ENCODE results near the gene MED15.

The MED15 gene

DNA sequence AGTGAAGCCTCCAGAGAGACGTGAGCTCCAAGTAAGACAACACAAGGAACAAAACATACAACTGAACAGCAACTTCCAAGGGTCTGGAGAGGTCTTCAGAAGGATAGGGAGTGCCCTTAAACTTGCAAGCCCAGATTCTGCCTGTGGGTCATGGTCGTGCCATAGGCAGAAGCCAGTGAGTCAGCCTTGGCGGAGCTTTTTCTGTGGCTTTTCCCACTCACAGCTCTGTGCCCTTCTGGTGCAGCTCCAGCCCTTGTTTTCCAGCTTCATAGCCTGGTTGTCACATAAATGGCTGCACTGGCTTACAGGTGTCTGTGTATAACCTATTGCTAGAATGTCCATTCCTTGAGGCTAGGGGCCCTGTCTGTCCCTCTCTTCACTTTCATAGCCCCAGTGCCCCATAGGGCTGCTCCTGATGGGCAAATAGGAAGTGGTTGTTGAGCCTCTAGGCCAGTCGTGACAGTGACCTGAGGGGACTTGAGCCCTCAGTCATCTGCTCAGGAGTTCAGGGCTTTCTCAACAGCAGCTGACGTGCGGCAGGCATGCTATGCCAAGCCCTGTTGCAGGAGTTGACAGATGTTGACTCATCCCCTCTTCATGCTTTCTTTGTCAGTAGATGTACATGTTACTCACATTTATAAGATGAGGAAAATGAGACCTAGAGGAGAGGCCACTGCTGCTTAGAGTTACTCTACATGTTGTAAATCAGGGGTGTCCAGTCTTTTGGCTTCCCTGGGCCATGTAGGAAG, 7.4 kb downstream of the MED15 start:
- Mint-ChIP-seq H3K36me3 (peaks cover 88% of the 10 kb centered on the region), H3K4me1 (peaks cover 80% of the 10 kb centered on the region), H3K9me3 (no peaks in the 10 kb centered on the region), H3K4me3 (no peak overlapping the region), H3K27ac (peak overlapping the region; percentile 71)
- peak; percentile 83 for ATAC-seq
- no peak for DNase-seq (ENCODE audit: low spot score in 2 of 2)

DNA sequence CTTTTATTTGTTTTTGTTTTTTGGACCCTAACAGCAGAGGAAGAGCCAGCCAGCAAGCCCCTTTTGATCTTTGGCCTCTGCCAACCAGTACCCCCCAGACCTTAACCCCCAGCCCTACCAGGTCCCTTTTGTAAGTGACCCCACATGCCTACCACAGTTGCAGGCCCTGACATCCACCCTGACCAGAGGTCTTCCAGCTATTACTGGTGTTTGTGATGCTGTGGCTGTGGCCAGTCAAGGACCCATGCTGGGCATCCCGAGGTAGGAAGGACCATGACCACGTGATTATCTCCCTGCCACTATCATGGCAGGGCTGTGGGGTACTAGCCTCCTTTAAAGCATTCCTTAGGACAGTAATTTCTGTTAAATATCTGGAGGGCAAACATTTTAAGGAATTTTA, 9.0 kb downstream of the MED15 start:
- no peaks in the 10 kb centered on the region for H3K9me3 Mint-ChIP-seq
- DNase-seq (ENCODE audit: low spot score in 2 of 2) (no peak), ATAC-seq (no peak)
- H3K27ac Mint-ChIP-seq: no peak overlapping the region
- H3K36me3 Mint-ChIP-seq: peaks cover 91% of the 10 kb centered on the region
- H3K4me3 Mint-ChIP-seq: no peak overlapping the region
- H3K4me1 Mint-ChIP-seq: peaks cover 75% of the 10 kb centered on the region

DNA sequence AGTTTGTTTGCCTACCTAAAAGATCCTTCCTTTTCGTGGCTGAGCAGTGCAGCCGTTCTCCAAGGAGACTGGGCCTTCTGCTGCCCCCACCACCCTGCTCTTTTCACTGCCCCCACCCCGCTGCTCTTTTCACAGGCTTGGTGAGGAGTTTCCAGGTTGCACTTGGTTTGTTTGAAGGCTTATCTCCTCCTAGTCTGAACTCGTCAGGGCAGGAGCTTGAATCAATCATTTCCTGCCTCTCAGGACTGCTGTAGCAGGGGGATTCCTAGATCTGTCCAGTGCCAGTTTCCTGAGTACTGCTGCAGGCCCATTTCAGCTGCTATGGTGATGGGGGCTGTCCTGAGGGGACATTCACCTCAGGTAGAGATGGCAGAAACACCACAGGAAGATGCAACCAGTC, 10.0 kb downstream of the MED15 start:
- ATAC-seq (no peak), DNase-seq (ENCODE audit: low spot score in 2 of 2) (no peak)
- Mint-ChIP-seq H3K9me3 (no peaks in the 10 kb centered on the region), H3K4me1 (peaks cover 70% of the 10 kb centered on the region), H3K36me3 (peaks cover 94% of the 10 kb centered on the region), H3K27ac (peak overlapping the region; percentile 75), H3K4me3 (peak overlapping the region; percentile 22)

DNA sequence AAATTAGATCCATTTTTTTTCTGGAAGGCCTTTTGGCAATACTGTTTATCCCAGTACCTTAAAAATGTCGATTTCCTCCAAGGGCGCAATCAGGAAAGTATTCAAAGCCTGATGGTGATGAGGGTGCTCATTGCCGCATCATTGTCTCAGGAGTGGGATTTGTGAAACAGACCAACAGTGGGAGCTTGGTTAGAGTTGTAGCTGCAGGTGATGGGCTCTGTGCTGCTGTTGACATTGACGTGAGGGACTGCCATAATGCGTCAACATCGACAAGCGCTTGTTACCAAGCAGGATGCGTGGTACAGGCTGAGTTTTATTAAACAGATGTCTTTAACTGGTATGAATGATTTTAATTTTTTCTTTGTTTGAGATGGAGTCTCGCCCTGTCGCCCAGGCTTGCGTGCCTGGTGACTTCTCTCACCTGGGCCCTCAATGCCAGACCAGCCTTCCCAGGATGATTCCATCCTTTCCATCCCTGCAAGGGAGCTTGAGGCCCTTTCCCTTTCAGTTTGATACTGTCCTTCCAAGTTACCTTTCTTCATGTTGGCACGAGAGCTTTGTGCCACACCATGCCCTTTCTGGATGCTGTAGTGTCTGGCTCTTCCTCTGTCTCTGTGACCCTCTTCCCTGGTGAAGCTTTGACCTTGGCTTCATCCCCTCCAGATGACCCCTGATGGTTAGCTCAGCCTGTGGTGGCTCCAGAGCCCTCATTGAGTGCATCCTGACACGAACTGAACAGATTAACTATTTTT, 10.6 kb downstream of the MED15 start:
- no peaks in the 10 kb centered on the region for H3K9me3 Mint-ChIP-seq
- no peak for ATAC-seq
- H3K4me3 Mint-ChIP-seq: no peak overlapping the region
- H3K27ac Mint-ChIP-seq: peak overlapping the region; percentile 75
- H3K36me3 Mint-ChIP-seq: peaks cover 93% of the 10 kb centered on the region
- DNase-seq (ENCODE audit: low spot score in 2 of 2): no peak
- H3K4me1 Mint-ChIP-seq: peaks cover 75% of the 10 kb centered on the region

DNA sequence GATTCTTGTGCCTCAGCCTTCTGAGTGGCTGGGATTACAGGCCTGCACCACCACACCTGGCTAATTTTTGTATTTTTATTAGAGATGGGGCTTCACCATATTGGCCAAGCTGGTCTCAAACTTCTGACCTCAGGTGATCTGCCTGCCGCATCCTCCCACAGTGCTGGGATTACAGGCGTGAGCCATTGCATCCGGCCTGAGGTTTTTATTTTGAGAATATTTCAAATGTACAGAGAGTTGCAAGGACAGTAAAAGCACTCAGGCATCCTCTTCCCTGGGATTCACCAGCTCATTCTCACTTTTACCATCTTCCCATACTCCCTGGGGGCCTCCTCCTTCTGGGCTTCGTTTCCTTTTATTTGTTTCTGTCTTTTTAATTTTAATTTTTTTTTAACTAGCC, 12.1 kb downstream of the MED15 start:
- H3K9me3 Mint-ChIP-seq: no peaks in the 10 kb centered on the region
- H3K27ac Mint-ChIP-seq: peak overlapping the region; percentile 85
- H3K4me1 Mint-ChIP-seq: peaks cover 75% of the 10 kb centered on the region
- ATAC-seq: no peak
- no peak for DNase-seq (ENCODE audit: low spot score in 2 of 2)
- H3K4me3 Mint-ChIP-seq: peak overlapping the region; percentile 25
- H3K36me3 Mint-ChIP-seq: peaks cover 93% of the 10 kb centered on the region

DNA sequence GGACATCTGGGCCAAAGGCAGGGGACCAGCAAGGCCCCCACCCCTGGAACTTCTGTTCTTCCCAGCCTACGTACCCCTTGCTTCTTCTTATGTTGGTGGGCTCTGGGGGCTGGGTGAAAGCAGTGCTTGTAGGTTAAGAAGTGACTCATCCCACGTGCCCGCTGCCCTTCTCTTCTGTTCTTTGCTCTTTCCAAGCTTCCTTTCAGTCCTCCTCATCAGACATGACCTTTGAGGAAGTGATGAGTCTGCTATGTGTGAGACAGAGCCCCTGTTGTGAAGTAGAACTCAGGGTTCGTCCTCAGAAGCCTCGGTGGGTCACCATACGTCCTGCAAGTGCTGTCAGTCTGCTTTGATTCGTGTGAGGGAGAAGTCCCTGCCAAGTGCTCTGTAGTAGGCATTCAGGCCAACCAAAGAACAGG, 12.7 kb downstream of the MED15 start:
- DNase-seq (ENCODE audit: low spot score in 2 of 2) (no peak), ATAC-seq (peak; percentile 87)
- H3K9me3 Mint-ChIP-seq: no peaks in the 10 kb centered on the region
- H3K27ac Mint-ChIP-seq: peak overlapping the region; percentile 85
- peaks cover 69% of the 10 kb centered on the region for H3K4me1 Mint-ChIP-seq
- H3K4me3 Mint-ChIP-seq: peak overlapping the region; percentile 25
- peaks cover 93% of the 10 kb centered on the region for H3K36me3 Mint-ChIP-seq

DNA sequence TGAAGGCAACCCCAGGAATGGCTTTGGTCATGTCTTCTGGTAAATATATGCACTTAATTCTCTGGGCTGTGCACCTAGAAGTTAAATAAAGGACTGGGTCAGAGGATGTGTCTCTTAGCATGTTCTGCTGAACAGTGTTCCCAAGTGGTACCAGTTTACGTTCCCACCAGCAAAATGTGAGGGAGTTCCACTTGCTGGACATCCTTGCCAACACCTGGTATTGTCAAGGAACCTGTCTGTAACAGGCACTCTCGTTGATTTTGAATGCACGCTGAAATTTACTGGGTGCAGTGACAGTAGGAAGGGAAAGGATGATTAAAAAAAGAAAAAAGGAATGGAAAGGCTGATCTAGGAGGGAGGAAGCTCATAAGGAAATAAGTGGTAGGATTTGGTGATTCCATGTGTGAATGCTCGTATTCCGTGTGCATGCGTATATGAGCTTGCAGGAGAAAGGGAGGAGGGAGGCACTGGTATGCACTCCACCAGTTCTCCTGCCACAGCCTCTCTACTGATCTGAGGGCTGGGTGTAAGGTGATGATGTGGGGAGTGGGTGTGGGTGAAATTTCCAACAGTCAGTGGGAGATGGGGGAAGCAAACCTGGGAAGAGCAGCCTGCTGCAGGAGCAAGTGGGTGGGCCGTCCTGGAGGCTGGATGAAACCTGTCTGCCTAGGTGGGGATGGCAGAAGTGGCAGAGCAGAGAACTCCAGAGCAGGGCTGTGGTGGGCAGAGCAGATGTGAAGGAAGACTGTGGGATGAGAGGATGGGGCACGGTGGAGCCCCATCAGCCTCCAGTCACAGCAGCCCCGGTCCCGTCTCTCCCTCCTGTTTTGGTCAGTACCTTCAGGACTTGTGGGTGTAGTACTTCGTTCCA, 15.0 kb downstream of the MED15 start:
- no peak for DNase-seq (ENCODE audit: low spot score in 2 of 2)
- Mint-ChIP-seq H3K4me3 (peak overlapping the region; percentile 46), H3K27ac (peak overlapping the region; percentile 84), H3K4me1 (peaks cover 75% of the 10 kb centered on the region), H3K9me3 (no peaks in the 10 kb centered on the region), H3K36me3 (peaks cover 95% of the 10 kb centered on the region)
- ATAC-seq: no peak

DNA sequence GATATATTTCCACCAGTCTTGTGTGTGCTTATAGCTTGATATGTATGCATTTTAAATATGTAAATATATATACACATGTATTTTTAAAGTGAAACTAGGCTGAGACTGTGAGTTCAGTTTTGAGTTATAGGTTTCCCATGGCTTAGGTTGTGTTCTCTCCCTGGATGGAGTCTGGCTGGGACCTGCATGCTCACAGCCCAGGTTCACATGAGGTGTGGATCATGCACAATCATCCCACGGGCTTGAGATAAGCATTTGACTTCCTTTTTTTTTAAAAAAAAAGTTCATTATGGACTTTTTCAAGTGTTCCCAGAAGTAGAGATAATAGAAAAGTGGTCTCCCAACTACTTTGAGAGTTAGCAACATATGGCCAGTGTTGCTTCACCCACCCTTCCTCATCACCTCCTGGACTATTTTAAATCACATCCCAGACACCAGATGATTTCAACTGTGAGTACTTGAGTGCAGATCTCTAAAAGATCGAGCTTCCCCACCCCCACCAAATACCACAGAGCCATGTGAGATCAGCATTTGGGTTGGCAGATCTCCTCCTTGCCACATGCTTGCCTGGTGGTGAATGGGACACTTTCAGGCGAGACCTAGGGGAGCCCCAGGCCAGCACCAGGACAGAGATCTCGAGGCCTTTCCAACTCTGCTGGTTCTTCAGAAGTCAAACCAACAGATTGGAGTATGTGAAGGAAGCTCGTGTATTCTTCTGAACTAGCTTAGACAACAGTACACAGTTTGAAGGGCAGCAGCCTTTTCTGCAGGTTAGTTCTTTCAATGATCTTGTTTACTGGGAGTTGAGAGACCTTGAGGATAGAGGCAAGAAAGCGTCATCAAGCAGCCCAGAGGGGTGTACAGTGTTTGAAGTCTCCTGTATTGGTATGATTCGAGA, 15.9 kb downstream of the MED15 start:
- H3K27ac Mint-ChIP-seq: peak overlapping the region; percentile 84
- H3K36me3 Mint-ChIP-seq: peaks cover 99% of the 10 kb centered on the region
- H3K4me1 Mint-ChIP-seq: peaks cover 74% of the 10 kb centered on the region
- DNase-seq (ENCODE audit: low spot score in 2 of 2) (no peak), ATAC-seq (no peak)
- H3K4me3 Mint-ChIP-seq: peak overlapping the region; percentile 46
- no peaks in the 10 kb centered on the region for H3K9me3 Mint-ChIP-seq

DNA sequence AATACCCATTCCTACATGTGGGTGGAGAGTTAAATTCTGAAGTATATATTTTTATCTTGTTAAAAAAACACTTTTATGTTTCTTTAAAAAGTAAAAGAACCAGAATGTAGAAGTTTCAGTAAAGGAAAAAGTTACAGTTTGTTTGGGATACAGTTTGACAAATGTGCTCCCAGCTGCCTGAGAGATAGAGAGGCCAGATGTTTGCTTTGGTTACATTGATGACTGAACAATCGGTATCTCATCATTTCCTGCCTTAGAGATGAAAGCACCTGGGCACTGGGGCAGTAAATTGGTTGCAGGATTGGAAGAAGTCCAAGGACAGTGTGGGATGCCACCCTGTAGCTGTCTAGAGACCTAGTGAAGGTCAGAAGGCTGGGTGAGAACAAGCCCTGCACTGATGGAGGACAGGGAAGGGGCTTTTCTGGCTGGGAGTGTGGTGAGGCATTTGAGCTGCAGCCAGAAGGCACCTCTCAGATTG, 16.6 kb downstream of the MED15 start:
- ATAC-seq: peak; percentile 62
- Mint-ChIP-seq H3K4me1 (peaks cover 73% of the 10 kb centered on the region), H3K27ac (peak overlapping the region; percentile 84), H3K4me3 (peak overlapping the region; percentile 46), H3K9me3 (no peaks in the 10 kb centered on the region), H3K36me3 (peaks cover 99% of the 10 kb centered on the region)
- DNase-seq (ENCODE audit: low spot score in 2 of 2): no peak

DNA sequence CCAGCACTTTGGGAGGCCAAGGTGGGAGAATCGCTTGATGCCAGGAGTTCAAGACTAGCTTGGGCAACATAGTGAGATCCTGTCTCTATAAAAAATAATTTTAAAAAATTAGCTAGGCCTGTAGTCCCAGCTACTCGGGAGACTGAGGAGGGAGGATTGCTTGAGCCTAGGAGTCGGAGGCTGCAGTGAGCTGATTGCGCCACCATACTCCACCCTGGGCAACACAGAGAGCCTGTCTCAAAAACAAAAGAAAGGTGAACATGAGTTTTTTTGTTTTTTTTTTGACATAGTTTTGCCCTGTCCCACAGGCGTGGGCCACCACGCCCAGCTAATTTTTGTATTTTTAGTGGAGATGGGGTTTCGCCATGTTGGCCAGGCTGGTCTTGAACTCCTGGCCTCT, 17.6 kb downstream of the MED15 start:
- no peak overlapping the region for H3K27ac Mint-ChIP-seq
- no peaks in the 10 kb centered on the region for H3K9me3 Mint-ChIP-seq
- DNase-seq (ENCODE audit: low spot score in 2 of 2) (no peak), ATAC-seq (no peak)
- H3K36me3 Mint-ChIP-seq: peaks cover 99% of the 10 kb centered on the region
- H3K4me3 Mint-ChIP-seq: no peak overlapping the region
- peaks cover 66% of the 10 kb centered on the region for H3K4me1 Mint-ChIP-seq

DNA sequence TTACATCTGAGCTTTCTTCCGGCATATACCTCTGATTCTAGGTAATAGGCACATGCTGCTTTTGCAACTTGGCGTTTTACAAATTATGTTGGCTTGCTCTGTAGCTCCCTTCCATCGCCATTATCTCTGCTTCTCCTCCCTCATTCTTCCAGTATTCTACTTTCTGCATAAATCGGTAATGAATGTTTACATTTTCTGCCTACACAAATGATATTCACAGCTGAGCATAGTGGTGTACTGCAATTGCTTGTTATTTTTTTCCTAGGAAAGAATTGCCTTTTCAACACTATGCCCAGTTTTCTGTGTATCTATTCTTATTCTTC, 18.9 kb downstream of the MED15 start:
- H3K27ac Mint-ChIP-seq: peak overlapping the region; percentile 56
- H3K4me3 Mint-ChIP-seq: no peak overlapping the region
- no peaks in the 10 kb centered on the region for H3K9me3 Mint-ChIP-seq
- H3K4me1 Mint-ChIP-seq: peaks cover 68% of the 10 kb centered on the region
- DNase-seq (ENCODE audit: low spot score in 2 of 2) (no peak), ATAC-seq (no peak)
- peaks cover 92% of the 10 kb centered on the region for H3K36me3 Mint-ChIP-seq

DNA sequence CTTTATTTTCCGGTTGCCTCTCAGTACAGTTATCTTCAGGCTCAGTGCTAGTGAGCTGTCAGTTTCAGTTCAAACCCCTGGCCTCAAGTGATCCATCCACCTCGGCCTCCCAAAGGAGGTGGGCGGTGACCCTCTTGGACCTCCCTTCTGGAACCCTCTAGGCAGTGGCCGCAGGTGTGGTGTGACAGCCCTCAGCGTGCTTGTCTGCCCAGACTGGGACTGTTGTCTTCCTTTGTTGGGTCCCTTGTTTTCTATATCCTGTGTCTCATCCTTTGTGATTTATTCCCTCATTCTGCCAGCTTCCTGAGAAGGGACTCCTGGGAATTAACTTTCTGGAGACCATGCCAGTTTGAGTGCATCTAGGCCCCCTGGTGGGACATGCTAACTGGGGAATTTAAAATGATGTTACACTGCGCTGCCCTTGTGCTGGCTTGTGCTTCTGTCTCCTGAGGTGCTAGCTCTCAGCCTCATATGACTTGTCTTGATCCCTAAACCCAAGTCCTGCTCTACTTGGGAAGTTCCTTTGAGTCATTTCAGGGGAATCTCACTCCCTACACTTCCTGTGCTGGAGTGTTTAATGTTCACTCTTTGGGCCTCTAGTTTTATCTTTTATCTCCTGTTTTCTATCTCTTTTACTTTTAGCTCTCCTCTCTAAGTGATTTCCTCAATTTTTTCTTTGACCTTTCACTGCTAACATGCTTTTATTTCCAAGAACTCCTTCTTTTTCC, 19.4 kb downstream of the MED15 start:
- Mint-ChIP-seq H3K4me1 (peaks cover 73% of the 10 kb centered on the region), H3K27ac (peak overlapping the region; percentile 56), H3K36me3 (peaks cover 90% of the 10 kb centered on the region), H3K4me3 (no peak overlapping the region), H3K9me3 (no peaks in the 10 kb centered on the region)
- DNase-seq (ENCODE audit: low spot score in 2 of 2) (no peak), ATAC-seq (no peak)

DNA sequence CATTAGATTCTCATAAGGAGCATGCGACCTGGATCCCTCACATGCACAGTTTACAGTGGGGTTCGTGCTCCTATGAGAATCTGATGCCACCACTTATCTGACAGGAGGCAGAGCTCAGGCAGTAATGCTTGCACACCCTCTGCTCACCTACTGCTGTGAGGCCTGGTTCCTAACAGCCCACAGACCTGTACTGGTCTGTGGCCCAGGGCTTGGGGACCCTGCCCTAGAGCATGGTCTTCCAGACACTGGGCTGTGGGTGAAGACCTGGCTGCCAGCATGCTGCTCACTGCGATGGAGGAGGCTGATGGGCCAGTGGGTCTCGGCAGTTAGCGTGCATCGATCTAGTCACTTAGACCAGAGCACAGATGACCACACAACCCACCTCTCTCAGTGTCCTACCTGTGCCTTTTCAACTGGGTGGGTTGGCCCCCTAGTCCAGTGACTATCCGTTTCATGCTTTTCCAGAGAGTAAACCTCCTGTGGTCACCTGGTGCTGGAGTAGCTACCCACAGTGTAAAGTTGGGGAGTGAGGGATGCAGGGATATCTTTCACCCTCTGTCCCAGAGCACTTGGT, 21.1 kb downstream of the MED15 start:
- DNase-seq (ENCODE audit: low spot score in 2 of 2) (no peak), ATAC-seq (no peak)
- peaks cover 79% of the 10 kb centered on the region for H3K36me3 Mint-ChIP-seq
- peak overlapping the region; percentile 50 for H3K27ac Mint-ChIP-seq
- no peak overlapping the region for H3K4me3 Mint-ChIP-seq
- peaks cover 74% of the 10 kb centered on the region for H3K4me1 Mint-ChIP-seq
- H3K9me3 Mint-ChIP-seq: no peaks in the 10 kb centered on the region
